Left colon (tissue), 2 donors: ENCODE measurements around the gene NUMB. TPM values are rescaled to one million over a fixed set of nuclear protein-coding genes. Genes with fewer than 3 reads are reported as not detected.
A peak's percentile ranks its signal among the peaks of the same experiment; 100 is the strongest.

Experiments used
- ATAC-seq: fragments of 200-7000 bp; cut with Tn5 transposase; one replicate; pipeline ENCODE4 v1.9.1; 2020; ENCODE audit warnings: mild to moderate bottlenecking, moderate library complexity
- DNase-seq, 2 donors: peaks; one replicate each; pipeline ENCODE4 v3.0.0-alpha.2; 2020
- intact Hi-C, 2 donors: fragments of 100-400 bp; cut with DNase I in 1 of 2; cut with micrococcal nuclease in 1 of 2; formaldehyde crosslinking; loops; one replicate each; pipeline versions ENCODE4 v1.11.2 to v1.14.0; 2022; cut with DNase I, micrococcal nuclease
- total RNA-seq, 2 donors: library from RNA; stranded (reverse); fragmentation: NEBNext Ultra II Directional; extraction: Animal tissue kit (Norgen Biotek cat#: 25700); gene quantifications; one replicate each; pipeline ENCODE4 v1.2.1, GENCODE V29; 2021
- donor health status: DM: no; HTN: no; CAD: no.
- donor health status: DM: yes; HTN: yes; CAD: no.

The NUMB gene
- total RNA-seq, 2 donors from 2014 or later, result 105 to 114 TPM

DNA sequence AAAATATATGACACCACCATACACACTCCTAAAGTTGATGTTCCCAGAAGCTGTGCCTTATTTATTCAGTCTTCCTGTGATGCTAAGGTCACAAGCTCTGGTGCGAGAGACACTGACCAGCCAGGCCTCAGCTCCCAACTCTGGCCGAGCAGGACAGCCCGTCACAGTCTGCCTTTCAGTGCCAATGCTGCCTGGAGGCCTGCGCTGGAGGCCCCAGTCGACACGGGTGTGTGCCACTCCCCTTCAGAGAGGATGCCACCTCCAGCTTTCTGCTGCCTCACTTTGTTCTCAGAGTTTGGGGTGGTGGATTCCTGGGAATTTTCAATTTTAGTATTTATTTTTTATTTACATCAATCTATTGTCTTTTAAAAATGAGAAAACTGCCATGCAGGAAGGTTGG, 228.3 kb downstream of the NUMB start:
- intact Hi-C loops, result no loop called here
- DNase-seq (no peak), ATAC-seq (no peak)

- intact Hi-C loops, result no loop called here
- DNase-seq, result no peak
- peak; percentile 9 for ATAC-seq
Observed at GRCh38 chr14:73227812-73228781, 230.2 kb downstream of the NUMB start.

DNA sequence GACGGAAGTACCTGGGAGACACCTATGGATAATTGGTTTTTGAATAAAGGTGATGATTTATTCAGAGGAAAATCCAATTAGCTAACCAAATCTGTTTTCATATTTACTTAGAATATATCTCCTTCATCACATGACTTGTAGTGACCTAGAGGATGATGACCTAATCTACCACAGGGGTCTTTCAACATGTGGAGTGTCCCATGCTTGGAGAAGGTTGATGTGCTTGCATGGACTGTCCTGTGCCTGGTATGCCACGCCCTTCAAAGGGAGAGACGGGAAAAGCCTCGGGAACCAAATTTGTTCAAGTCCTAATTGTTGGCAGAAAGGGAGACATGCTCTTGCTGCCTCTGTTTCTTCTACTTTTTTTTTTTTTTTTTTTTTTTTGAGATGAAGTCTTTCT, 232.8 kb downstream of the NUMB start:
- intact Hi-C loops, result no loop called here
- ATAC-seq, result no peak

More for the DNA sequence above, 232.8 kb downstream of the NUMB start:
- no peak for DNase-seq

Other genes starting within 250 kb of the NUMB start
- gene PAPLN, start 221.0 kb downstream of the NUMB start, total RNA-seq, result 1 to 10 TPM; 2.8 to 8.3 TPM
- 10 to 100 TPM; 10.2 to 10.3 TPM for gene RIOX1, start 32.4 kb upstream of the NUMB start, total RNA-seq
- gene ACOT1, start 78.6 kb upstream of the NUMB start, total RNA-seq, result 10 to 100 TPM in 1 of 2 donors, 1 to 10 TPM in 1; 7.2 to 13.2 TPM
- gene HEATR4, start 100.4 kb upstream of the NUMB start, total RNA-seq, result 1 to 10 TPM in 1 of 2 donors, under 1 TPM in 1; 0.59 to 2.2 TPM
- 10 to 100 TPM; 41.2 to 54.2 TPM for gene ACOT2, start 110.7 kb upstream of the NUMB start, total RNA-seq
- gene ACOT4, start 133.3 kb upstream of the NUMB start, total RNA-seq, result 1 to 10 TPM; 2.3 to 3.4 TPM
- not detected for gene ACOT6, start 154.0 kb upstream of the NUMB start, total RNA-seq
- gene DNAL1, start 186.4 kb upstream of the NUMB start, total RNA-seq, result 1 to 10 TPM; 6.3 to 6.4 TPM